Stimulated activated naive CD8-positive, alpha-beta T cell treated with anti-CD3 and anti-CD28 coated beads, Interleukin-15, amount 100 ng/mL, for 72 hours (primary cell): Measurements from ENCODE around the gene DDX28.
A peak's percentile ranks its signal among the peaks of the same experiment; 100 is the strongest.
"Not testable (repeated sequence)": the region's sequence is repeated elsewhere in the genome, so short reads cannot be mapped to it uniquely, and the experiment has no call there.

ENCODE experiments used
- ATAC-seq: fragments of 150-1000 bp; cut with Tn5 transposase; 2 replicates; pipeline ENCODE4 v1.10.0; 2021; ENCODE audit warnings: mild to moderate bottlenecking, moderate library complexity
- DNase-seq, 2 donors: peaks; one replicate each; pipeline ENCODE4 v3.0.0; 2021 to 2022
- H3K27ac Mint-ChIP-seq, 2 donors: one replicate each; pipeline ENCODE4 v1.8.0; 2022; ENCODE audit warnings: mild to moderate bottlenecking in 2 of 2, mixed read lengths in 2 of 2, moderate library complexity in 2 of 2
- H3K27me3 Mint-ChIP-seq: one replicate; pipeline ENCODE4 v1.8.0; 2022; ENCODE audit warnings: mixed read lengths
- H3K4me1 Mint-ChIP-seq: one replicate; pipeline ENCODE4 v1.8.0; 2022; ENCODE audit warnings: mild to moderate bottlenecking, mixed read lengths
- H3K4me3 Mint-ChIP-seq, 2 donors: one replicate each; pipeline ENCODE4 v1.8.0; 2022; ENCODE audit warnings: mild to moderate bottlenecking in 2 of 2, mixed read lengths in 2 of 2, moderate library complexity in 1 of 2
- H3K9me3 Mint-ChIP-seq, 2 donors: one replicate each; pipeline ENCODE4 v1.8.0; 2022; ENCODE audit warnings: mixed read lengths in 2 of 2

The DDX28 gene

GRCh38 chr16:68009872-68010271 is 13.2 kb downstream of the DDX28 start:
- H3K4me3 Mint-ChIP-seq, H3K27ac Mint-ChIP-seq, H3K27me3 Mint-ChIP-seq: not testable (repeated sequence)

GRCh38 chr16:68009157-68009735 is 13.8 kb downstream of the DDX28 start:
- ATAC-seq: no peak
- Mint-ChIP-seq H3K27ac (peak overlapping the region in 1 of 2 donors; percentile 30), H3K27me3 (no peaks in the 10 kb centered on the region), H3K9me3 (no peaks in the 10 kb centered on the region), H3K4me1 (peaks cover 32% of the 10 kb centered on the region), H3K4me3 (no peak overlapping the region)
- no peak for DNase-seq

More at GRCh38 chr16:68009872-68010271, 13.2 kb downstream of the DDX28 start:
- DNase-seq, H3K9me3 Mint-ChIP-seq, ATAC-seq: not testable (repeated sequence)
- H3K4me1 Mint-ChIP-seq: peaks cover 30% of the 10 kb centered on the region

DNA sequence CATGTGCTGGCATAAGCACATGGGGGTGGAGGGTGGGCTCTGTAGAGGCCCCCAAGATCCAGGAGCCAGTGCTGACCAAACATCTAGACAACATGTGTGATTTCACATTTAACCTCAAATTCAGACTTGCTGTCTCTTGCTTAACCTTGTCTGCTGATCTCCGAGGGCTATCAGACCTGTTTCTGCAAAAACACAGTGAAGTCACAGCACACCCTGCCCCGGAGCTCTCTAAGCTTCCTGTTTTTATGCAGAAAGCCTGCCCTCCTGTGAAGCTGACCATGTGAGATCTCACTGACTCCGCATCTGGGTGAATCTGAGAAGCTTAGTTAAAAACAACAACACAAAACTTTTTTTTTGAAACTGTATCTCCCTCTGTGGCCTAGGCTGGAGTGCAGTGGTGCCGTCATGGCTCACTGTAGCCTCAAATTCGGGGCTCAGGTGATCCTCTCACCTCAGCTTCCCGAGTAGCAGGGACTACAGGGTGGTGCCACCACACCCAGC is 17.2 kb downstream of the DDX28 start:
- H3K4me1 Mint-ChIP-seq: peaks cover 26% of the 10 kb centered on the region
- peak; percentile 74 for ATAC-seq
- H3K27me3 Mint-ChIP-seq: no peaks in the 10 kb centered on the region
- H3K27ac Mint-ChIP-seq: peak overlapping the region; percentile 49 to 95
- no peaks in the 10 kb centered on the region for H3K9me3 Mint-ChIP-seq
- DNase-seq: no peak
- peak overlapping the region in 1 of 2 donors; percentile 23 for H3K4me3 Mint-ChIP-seq

- peak overlapping the region; percentile 50 to 95 for H3K27ac Mint-ChIP-seq
- H3K27me3 Mint-ChIP-seq: no peaks in the 10 kb centered on the region
- H3K4me1 Mint-ChIP-seq: peaks cover 33% of the 10 kb centered on the region
- H3K4me3 Mint-ChIP-seq: no peak overlapping the region
- DNase-seq (no peak), ATAC-seq (no peak)
- no peaks in the 10 kb centered on the region for H3K9me3 Mint-ChIP-seq
These were observed 17.8 kb downstream of the DDX28 start for GRCh38 chr16:68005211-68005610.

GRCh38 chr16:68003031-68003430 is 20.0 kb downstream of the DDX28 start:
- Mint-ChIP-seq H3K9me3 (no peaks in the 10 kb centered on the region), H3K27ac (peak overlapping the region in 1 of 2 donors; percentile 3), H3K4me1 (peaks cover 48% of the 10 kb centered on the region), H3K27me3 (no peaks in the 10 kb centered on the region), H3K4me3 (no peak overlapping the region)
- ATAC-seq (no peak), DNase-seq (no peak)

- H3K4me3 Mint-ChIP-seq: peak overlapping the region; percentile 37 to 79
- ATAC-seq (no peak), DNase-seq (no peak)
- no peaks in the 10 kb centered on the region for H3K9me3 Mint-ChIP-seq
- H3K27me3 Mint-ChIP-seq: no peaks in the 10 kb centered on the region
- peaks cover 59% of the 10 kb centered on the region for H3K4me1 Mint-ChIP-seq
- H3K27ac Mint-ChIP-seq: no peak overlapping the region
These were observed 22.6 kb downstream of the DDX28 start for GRCh38 chr16:68000450-68000849.

- Mint-ChIP-seq H3K4me3 (peak overlapping the region; percentile 79), H3K27me3 (no peaks in the 10 kb centered on the region), H3K4me1 (peaks cover 59% of the 10 kb centered on the region), H3K9me3 (no peaks in the 10 kb centered on the region), H3K27ac (peak overlapping the region; percentile 37 to 67)
- DNase-seq: no peak
- no peak for ATAC-seq
These were observed 23.0 kb downstream of the DDX28 start for GRCh38 chr16:67999985-68000384.

DNA sequence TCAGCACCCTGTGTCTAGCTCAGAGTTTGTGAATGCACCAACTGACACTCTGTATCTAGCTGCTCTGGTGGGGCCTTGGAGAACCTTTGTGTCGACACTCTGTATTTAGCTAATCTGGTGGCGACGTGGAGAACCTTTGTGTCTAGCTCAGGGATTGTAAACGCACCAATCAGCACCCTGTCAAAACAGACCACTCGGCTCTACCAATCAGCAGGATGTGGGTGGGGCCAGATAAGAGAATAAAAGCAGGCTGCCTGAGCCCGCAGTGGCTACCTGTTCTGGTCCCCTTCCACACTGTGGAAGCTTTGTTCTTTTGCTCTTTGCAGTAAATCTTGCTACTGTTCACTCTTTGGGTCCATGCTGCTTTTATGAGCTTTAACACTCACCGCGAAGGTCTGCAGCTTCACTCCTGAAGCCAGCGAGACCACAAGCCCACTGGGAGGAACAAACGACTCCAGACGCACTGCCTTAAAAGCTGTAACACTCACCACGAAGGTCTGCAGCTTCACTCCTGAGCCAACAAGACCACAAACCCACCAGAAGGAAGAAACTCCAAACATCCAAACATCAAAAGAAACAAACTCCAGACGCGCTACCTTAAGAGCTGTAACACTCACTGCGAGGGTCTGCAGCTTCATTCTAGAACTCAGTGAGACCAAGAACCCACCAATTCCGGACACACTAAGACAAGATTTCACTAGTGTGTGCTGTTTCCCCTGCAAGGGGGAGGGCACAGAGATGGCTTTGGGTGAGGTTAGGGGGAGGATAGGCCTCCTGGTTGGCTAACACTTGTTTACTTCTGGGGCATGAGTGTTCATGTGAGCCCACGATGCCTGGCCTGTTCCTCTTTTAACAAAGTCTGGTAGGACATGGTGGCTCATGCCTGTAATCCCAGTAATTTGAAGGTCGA is 24.0 kb downstream of the DDX28 start, which contains the start of gene DPEP2:
DPEP2 (minus strand) TSS at position 706 of the 910 bp plus-strand sequence. CDS start 6,272 bp downstream, outside the sequence.
- not testable (repeated sequence) for H3K9me3 Mint-ChIP-seq, H3K27me3 Mint-ChIP-seq
- Mint-ChIP-seq H3K4me1 (peaks cover 63% of the 10 kb centered on the region), H3K27ac (peak within 1 kb of the TSS; percentile 37 to 83), H3K4me3 (peak within 1 kb of the TSS; percentile 79)
- DNase-seq: peak; percentile 67 to 75
- peak; percentile 93 for ATAC-seq

DNA sequence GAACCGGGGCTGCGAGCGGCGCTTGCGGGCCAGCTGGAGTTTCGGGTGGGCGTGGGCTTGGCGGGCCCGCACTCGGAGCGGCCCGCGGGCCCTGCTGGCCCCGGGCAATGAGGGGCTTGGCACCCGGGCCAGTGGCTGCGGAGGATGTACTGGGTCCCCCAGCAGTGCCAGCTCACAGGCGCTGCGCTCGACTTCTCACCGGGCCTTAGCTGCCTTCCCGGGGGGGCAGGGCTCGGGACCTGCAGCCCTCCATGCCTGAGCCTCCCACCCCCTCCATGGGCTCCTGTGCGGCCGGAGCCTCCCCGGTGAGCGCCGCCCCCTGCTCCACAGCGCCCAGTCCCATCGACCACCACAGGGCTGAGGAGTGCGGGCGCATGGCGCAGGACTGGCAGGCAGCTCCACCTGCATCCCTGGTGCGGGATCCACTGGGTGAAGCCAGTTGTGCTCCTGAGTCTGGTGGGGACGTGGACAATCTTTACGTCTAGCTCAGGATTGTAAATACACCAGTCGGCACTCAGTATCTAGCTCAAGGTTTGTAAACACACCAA is 24.7 kb downstream of the DDX28 start:
- peaks cover 70% of the 10 kb centered on the region for H3K4me1 Mint-ChIP-seq

DNA sequence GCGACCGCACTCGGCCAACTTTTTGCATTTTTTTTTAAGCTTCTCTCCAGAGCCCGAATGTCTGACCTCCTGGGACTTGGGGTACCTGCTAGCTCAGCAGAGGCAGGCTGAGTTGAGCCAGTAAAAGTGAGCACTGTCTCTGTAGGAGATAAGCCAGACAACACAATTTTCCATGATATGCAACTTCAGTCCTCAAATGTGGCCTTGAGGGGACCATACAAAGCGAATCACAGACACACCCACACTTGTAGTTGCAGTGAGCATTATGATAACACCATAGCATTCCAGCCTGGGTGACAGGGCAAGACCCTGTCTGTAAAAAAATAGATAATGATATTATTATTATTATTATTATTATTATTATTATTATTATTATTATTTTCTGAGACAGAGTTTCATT is 26.4 kb downstream of the DDX28 start:
- DNase-seq (no peak), ATAC-seq (no peak)
- no peak overlapping the region for H3K4me3 Mint-ChIP-seq
- peaks cover 80% of the 10 kb centered on the region for H3K4me1 Mint-ChIP-seq
- H3K9me3 Mint-ChIP-seq: no peaks in the 10 kb centered on the region
- H3K27ac Mint-ChIP-seq: no peak overlapping the region
- H3K27me3 Mint-ChIP-seq: no peaks in the 10 kb centered on the region

More for the DNA sequence above, 24.7 kb downstream of the DDX28 start:
- DNase-seq, H3K9me3 Mint-ChIP-seq, ATAC-seq, H3K27me3 Mint-ChIP-seq, H3K27ac Mint-ChIP-seq: not testable (repeated sequence)
- peak overlapping the region; percentile 79 for H3K4me3 Mint-ChIP-seq

GRCh38 chr16:67995423-67995822 is 27.6 kb downstream of the DDX28 start:
- Mint-ChIP-seq H3K4me3 (peak overlapping the region; percentile 38 to 45), H3K4me1 (peaks cover 71% of the 10 kb centered on the region), H3K27ac (peak overlapping the region; percentile 69 to 91), H3K27me3 (no peaks in the 10 kb centered on the region), H3K9me3 (no peaks in the 10 kb centered on the region)
- peak in 1 of 2 donors; percentile 49 for DNase-seq
- no peak for ATAC-seq

GRCh38 chr16:67994040-67994408 is 29.0 kb downstream of the DDX28 start:
- H3K27ac Mint-ChIP-seq: peak overlapping the region; percentile 97
- H3K9me3 Mint-ChIP-seq, H3K27me3 Mint-ChIP-seq, DNase-seq: not testable (repeated sequence)
- peak overlapping the region; percentile 89 to 93 for H3K4me3 Mint-ChIP-seq
- peak; percentile 40 for ATAC-seq
- peaks cover 57% of the 10 kb centered on the region for H3K4me1 Mint-ChIP-seq

DNA sequence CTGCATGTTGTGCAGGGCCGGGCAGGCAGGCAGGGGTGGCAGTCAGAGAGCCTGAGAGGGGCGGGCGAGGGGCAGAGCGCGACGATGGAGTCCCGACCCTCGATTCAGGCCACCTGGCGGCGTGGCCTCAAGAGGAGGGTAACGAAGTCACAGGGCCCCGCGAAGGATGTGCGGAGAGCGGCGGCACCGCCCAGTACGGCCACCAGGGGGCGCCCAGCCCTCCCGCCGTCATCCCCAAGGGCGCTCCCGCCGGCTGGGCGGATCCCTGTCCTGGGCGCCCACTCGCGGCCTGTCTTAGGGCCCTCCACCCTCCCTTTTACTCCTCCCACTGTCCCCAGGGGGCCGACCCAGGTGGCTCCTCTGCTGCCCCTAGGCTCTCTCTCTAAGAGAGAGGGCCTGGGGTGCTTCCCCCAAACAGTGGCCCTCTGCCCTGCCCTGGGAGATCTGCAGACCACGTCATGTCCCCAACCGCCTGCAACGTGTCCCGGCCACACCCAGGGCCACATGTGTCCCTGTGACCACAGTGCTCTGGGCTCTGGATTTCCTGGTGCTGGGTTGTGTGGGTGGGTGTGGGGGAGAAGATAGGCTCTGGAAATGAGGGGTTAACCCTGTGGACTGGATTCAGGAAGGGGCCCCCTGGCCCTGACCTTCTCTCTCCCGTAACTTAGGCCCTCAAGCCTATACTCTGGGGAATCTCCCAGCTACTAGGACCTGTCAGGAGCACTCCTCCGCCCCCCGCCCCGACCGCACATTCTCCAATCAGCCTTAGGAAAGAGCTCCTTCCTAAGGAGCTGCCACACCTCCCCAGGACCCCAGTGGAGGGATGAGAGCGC is 29.6 kb downstream of the DDX28 start:
- DNase-seq: peak; percentile 88 to 90
- Mint-ChIP-seq H3K27ac (peak overlapping the region; percentile 97), H3K27me3 (no peaks in the 10 kb centered on the region), H3K4me3 (peak overlapping the region; percentile 89 to 93), H3K9me3 (no peaks in the 10 kb centered on the region), H3K4me1 (peaks cover 54% of the 10 kb centered on the region)
- ATAC-seq: peak; percentile 87

DNA sequence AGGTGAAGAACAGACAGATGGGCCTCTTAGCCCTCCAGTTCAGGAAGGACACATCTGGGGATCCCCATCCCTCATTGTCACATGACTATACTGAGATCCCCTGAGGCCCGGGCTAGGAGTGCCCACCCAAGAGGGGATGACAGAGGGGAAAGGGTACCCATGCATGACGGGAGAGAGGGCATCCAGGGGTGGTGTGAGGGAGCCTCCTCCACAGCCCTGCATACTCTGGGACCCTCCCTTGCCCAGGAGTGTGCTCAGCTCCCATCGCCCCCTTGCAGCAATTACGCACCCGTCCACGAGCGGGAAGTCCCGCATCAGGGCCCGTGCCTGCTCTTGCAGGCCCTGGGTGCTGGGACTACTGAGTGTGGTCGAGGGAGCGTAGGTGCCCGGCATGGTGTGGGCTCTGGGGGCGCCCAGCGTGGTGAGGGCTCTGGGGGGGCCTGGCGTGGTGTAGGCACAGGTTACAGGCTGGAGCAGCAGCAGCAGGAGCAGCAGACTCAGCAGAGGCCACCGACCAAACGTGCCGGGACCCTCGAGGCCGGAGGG is 30.3 kb downstream of the DDX28 start:
- ATAC-seq: peak; percentile 10

DNA sequence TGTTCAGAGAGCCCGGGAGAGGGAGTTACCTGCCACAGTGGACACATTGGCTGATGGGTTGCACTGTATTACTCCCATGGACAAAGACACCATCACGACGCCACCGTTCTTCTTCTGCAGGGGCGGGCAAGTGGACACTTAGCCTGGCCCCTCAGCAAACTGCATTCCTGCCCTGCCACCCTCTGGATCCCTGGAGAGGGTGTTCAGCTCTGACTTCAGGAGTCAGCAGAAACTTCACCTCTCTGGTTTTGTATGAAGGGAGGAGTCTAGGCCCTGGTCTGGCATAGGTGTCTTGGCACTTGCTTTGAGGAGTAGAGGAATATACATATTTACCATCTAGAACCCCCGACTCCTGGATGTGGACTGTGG is 33.0 kb downstream of the DDX28 start:
- Mint-ChIP-seq H3K27me3 (no peaks in the 10 kb centered on the region), H3K27ac (no peak overlapping the region)
- no peak for ATAC-seq

More for the DNA sequence above, 30.3 kb downstream of the DDX28 start:
- Mint-ChIP-seq H3K27ac (peak overlapping the region; percentile 59 to 61), H3K9me3 (no peaks in the 10 kb centered on the region), H3K27me3 (no peaks in the 10 kb centered on the region), H3K4me3 (peak overlapping the region; percentile 89 to 93), H3K4me1 (peaks cover 50% of the 10 kb centered on the region)
- no peak for DNase-seq

More for the DNA sequence above, 33.0 kb downstream of the DDX28 start:
- peaks cover 29% of the 10 kb centered on the region for H3K4me1 Mint-ChIP-seq
- no peak overlapping the region for H3K4me3 Mint-ChIP-seq
- no peaks in the 10 kb centered on the region for H3K9me3 Mint-ChIP-seq
- DNase-seq: no peak
